SK-N-SH (cell line): ENCODE results near the gene ARL2BP. TPM values are rescaled to one million over a fixed set of nuclear protein-coding genes. Genes with fewer than 3 reads are reported as not detected.

Experiments used
- CTCF ChIA-PET: fragments of 300-600, 350-600 bp; formaldehyde crosslinking; extraction: SDS; loops from one replicate; lab custom pipeline; 2021; lab: Yijun Ruan, JAX
- POLR2A ChIA-PET: fragments of 350-600 bp; sonication (Branson Sonifier 250); formaldehyde crosslinking; extraction: SDS; loops from one replicate; lab custom pipeline; 2020; ENCODE audit warnings: antibody characterized with exemption, inconsistent platforms; lab: Yijun Ruan, JAX
- DNase-seq: peaks from one replicate; pipeline ENCODE4 v3.0.0; 2012
- H2AFZ ChIP-seq: fragments of 200-600 bp; sonication (generic); 2 replicates; pipeline ENCODE4 v1.8.1; 2016; ENCODE audit warnings: antibody characterized with exemption, mild to moderate bottlenecking, low read depth
- H3F3A ChIP-seq: fragments of 200-600 bp; sonication (generic); replicated peaks from 2 replicates; pipeline ENCODE3; 2016; ENCODE audit warnings: antibody characterized with exemption, mild to moderate bottlenecking; ENCODE audit not compliant: insufficient read depth
- H3K27ac ChIP-seq, 2 experiments: fragments of 200-500 bp in 1 of 2; fragments of 200-600 bp in 1 of 2; sonication (Bioruptor generic) in 1 of 2; sonication (generic), shearing (Covaris generic) in 1 of 2; 2 replicates each; pipeline versions ENCODE4 v1.5.1 to v1.6.1; 2014 to 2016; ENCODE audit warnings: low read depth in 2 of 2, inconsistent platforms in 1 of 2, low read length in 1 of 2, mild to moderate bottlenecking in 1 of 2, mixed read lengths in 1 of 2
- H3K27me3 ChIP-seq: fragments of 200-600 bp; sonication (generic), shearing (Covaris generic); 2 replicates; pipeline ENCODE4 v1.6.1; 2016; ENCODE audit warnings: mixed run types; ENCODE audit not compliant: insufficient read depth
- H3K36me3 ChIP-seq, 2 experiments: fragments of 200-500 bp in 1 of 2; fragments of 200-600 bp in 1 of 2; sonication (Bioruptor generic) in 1 of 2; sonication (generic) in 1 of 2; replicated peaks in 1 of 2; 2 replicates each; pipeline versions ENCODE3 to v1.5.1; 2014 to 2016; ENCODE audit warnings: low read length in 1 of 2, mild to moderate bottlenecking in 1 of 2; ENCODE audit not compliant: insufficient read depth in 2 of 2, control insufficient read depth in 1 of 2
- H3K4me1 ChIP-seq, 2 experiments: fragments of 200-500 bp in 1 of 2; fragments of 200-600 bp in 1 of 2; sonication (Bioruptor generic) in 1 of 2; sonication (generic), shearing (Covaris generic) in 1 of 2; 2 replicates each; pipeline versions ENCODE4 v1.5.1 to v1.6.1; 2014 to 2016; ENCODE audit warnings: low read depth in 1 of 2, low read length in 1 of 2, mixed run types in 1 of 2; ENCODE audit not compliant: insufficient read depth in 2 of 2, control insufficient read depth in 1 of 2
- H3K4me2 ChIP-seq: fragments of 200-600 bp; sonication (generic), shearing (Covaris generic); 2 replicates; pipeline ENCODE4 v1.6.1; 2017; ENCODE audit warnings: mixed run types
- H3K4me3 ChIP-seq, 2 experiments: fragments of 200-500 bp in 1 of 2; fragments of 200-600 bp in 1 of 2; sonication (Bioruptor generic) in 1 of 2; sonication (generic), shearing (Covaris generic) in 1 of 2; 2 replicates each; pipeline versions ENCODE4 v1.5.1 to v1.8.1; 2014 to 2016; ENCODE audit warnings: low read depth in 2 of 2, inconsistent platforms in 1 of 2, low read length in 1 of 2, mild to moderate bottlenecking in 1 of 2, mixed read lengths in 1 of 2, moderate library complexity in 1 of 2
- H3K79me2 ChIP-seq: fragments of 200-600 bp; sonication (generic); 2 replicates; pipeline ENCODE4 v1.8.1; 2017; ENCODE audit warnings: mild to moderate bottlenecking; ENCODE audit not compliant: insufficient read depth
- H3K9ac ChIP-seq: fragments of 200-600 bp; sonication (generic); 2 replicates; pipeline ENCODE4 v1.6.1; 2017; ENCODE audit warnings: mixed run types
- H3K9me2 ChIP-seq: fragments of 200-600 bp; sonication (generic); 2 replicates; pipeline ENCODE4 v1.6.1; 2017; ENCODE audit warnings: mixed run types
- H3K9me3 ChIP-seq: fragments of 200-600 bp; sonication (generic); 2 replicates; pipeline ENCODE4 v1.6.1; 2017; ENCODE audit warnings: mixed run types, mild to moderate bottlenecking, moderate library complexity
- H4K20me1 ChIP-seq: fragments of 200-600 bp; sonication (generic); 2 replicates; pipeline ENCODE4 v1.6.1; 2017; ENCODE audit warnings: mild to moderate bottlenecking, mixed run types; ENCODE audit not compliant: insufficient read depth
- ELF1 ChIP-seq: IDR thresholded peaks from 2 replicates; pipeline ENCODE4 v1.4.0; 2012
- EP300 ChIP-seq, 2 experiments: IDR thresholded peaks; 2 replicates each; pipeline versions ENCODE4 v1.4.0 to v1.6.1; 2012; ENCODE audit warnings: borderline replicate concordance in 1 of 2, low read depth in 1 of 2, low read length in 1 of 2
- EZH2phosphoT487 ChIP-seq: fragments of 200-600 bp; sonication (generic); IDR thresholded peaks from 2 replicates; pipeline ENCODE4 v1.6.1; 2017; ENCODE audit warnings: low read depth, mixed run types, mild to moderate bottlenecking, antibody characterized with exemption, moderate library complexity, borderline replicate concordance
- FOSL2 ChIP-seq: IDR thresholded peaks from 2 replicates; pipeline ENCODE4 v1.4.0; 2012; ENCODE audit warnings: low read depth, mild to moderate bottlenecking, moderate library complexity, borderline replicate concordance
- FOXJ3 ChIP-seq: sonication (generic); formaldehyde crosslinking; IDR thresholded peaks from 2 replicates; pipeline ENCODE4 v1.5.1; 2020; ENCODE audit warnings: mild to moderate bottlenecking, missing genetic modification reagents
- FOXM1 ChIP-seq: IDR thresholded peaks from 2 replicates; pipeline ENCODE4 v1.4.0; 2012; ENCODE audit warnings: low read depth, mild to moderate bottlenecking
- GABPA ChIP-seq: IDR thresholded peaks from 2 replicates; pipeline ENCODE4 v1.4.0; 2012; ENCODE audit warnings: low read depth, mild to moderate bottlenecking
- GATA2 ChIP-seq: sonication (generic); formaldehyde crosslinking; IDR thresholded peaks from 2 replicates; pipeline ENCODE4 v1.5.0; 2020; ENCODE audit warnings: mild to moderate bottlenecking, missing genetic modification reagents
- JUND ChIP-seq: IDR thresholded peaks from 2 replicates; pipeline ENCODE4 v1.4.0; 2012
- MXI1 ChIP-seq: IDR thresholded peaks from 2 replicates; pipeline ENCODE4 v1.6.1; 2012; ENCODE audit warnings: mild to moderate bottlenecking, low read depth, low read length, improper control_type of control experiment
- NFIC ChIP-seq: IDR thresholded peaks from 2 replicates; pipeline ENCODE4 v1.4.0; 2012; ENCODE audit warnings: borderline replicate concordance
- POLR2AphosphoS5 ChIP-seq: IDR thresholded peaks from 2 replicates; pipeline ENCODE4 v1.6.1; 2012; ENCODE audit warnings: low read depth, low read length
- RAD21 ChIP-seq: IDR thresholded peaks from 2 replicates; pipeline ENCODE4 v1.6.1; 2012; ENCODE audit warnings: mild to moderate bottlenecking, low read length
- SIN3A ChIP-seq: IDR thresholded peaks from 2 replicates; pipeline ENCODE4 v1.6.1; 2012; ENCODE audit warnings: low read depth, mild to moderate bottlenecking, low read length, moderate library complexity, borderline replicate concordance
- TCF12 ChIP-seq: IDR thresholded peaks from 2 replicates; pipeline ENCODE4 v1.4.0; 2012
- TEAD4 ChIP-seq: IDR thresholded peaks from 2 replicates; pipeline ENCODE4 v1.4.0; 2012; ENCODE audit warnings: mild to moderate bottlenecking, borderline replicate concordance; ENCODE audit not compliant: insufficient read depth
- WGBS: methylation state at CpG from one replicate; pipeline ENCODE4 v1.1.6; 2017; ENCODE audit warnings: low lambda C conversion rate; 5-methylcytosine and 5-hydroxymethylcytosine counted together
- polyA plus RNA-seq, 3 experiments: library from polyadenylated mRNA; depleted of rRNA; stranded (reverse); fragments of >200 nt; gene quantifications; 2 replicates each; pipeline ENCODE4 v1.2.3, GENCODE V29; 2012
- TF ChIP-seq, protein P1 (sequence below): IDR thresholded peaks from 2 replicates; pipeline ENCODE4 v1.6.1; 2012; ENCODE audit warnings: mild to moderate bottlenecking, low read depth, low read length, moderate library complexity
- TF ChIP-seq, protein P2 (sequence below): IDR thresholded peaks from 2 replicates; pipeline ENCODE4 v1.4.0; 2012; ENCODE audit warnings: low read depth
- TF ChIP-seq, protein P3 (sequence below): IDR thresholded peaks from 2 replicates; pipeline ENCODE4; 2012

Gene ARL2BP
- polyA plus RNA-seq, 1 of the 3 experiments (the other 2 are of a cell fraction) = 61.8 TPM

DNA sequence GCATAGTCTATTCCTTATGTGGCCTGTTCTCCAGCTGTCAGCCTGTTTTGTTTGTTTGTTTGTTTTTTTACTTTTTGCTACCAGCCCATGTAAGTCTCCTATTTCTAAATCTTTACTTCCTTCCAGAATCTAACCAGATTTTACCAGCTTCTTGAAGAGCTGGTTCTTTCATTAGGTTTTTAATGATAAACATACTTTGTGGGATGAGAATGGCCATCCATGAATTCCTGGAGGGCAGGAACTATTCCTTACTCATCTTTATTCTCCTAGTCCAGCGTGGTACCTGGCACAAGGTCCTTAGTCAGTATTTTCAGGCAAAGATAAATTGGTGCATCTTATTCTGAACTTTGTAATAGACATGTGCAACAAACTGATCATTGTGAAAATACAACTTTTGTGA lies 41.6 kb upstream of the ARL2BP start:
- H3K9me3 ChIP-seq = no peaks in the 10 kb centered on the region
- no peak overlapping the region for H3K4me2 ChIP-seq
- POLR2A ChIA-PET = no interaction called here
- peaks cover 33 to 40% of the 10 kb centered on the region in 2 experiments for H3K36me3 ChIP-seq
- peaks cover 50% of the 10 kb centered on the region for H3K79me2 ChIP-seq
- peaks cover 6% of the 10 kb centered on the region for H3F3A ChIP-seq
- H3K4me1 ChIP-seq = peaks cover 0 to 2% of the 10 kb centered on the region in 2 experiments; a peak in 2 of 4 replicates
- no peak for DNase-seq
- H3K4me3 ChIP-seq = no peak overlapping the region
- no peak overlapping the region for H3K9ac ChIP-seq
- no peaks in the 10 kb centered on the region for H4K20me1 ChIP-seq
- no peak overlapping the region for H2AFZ ChIP-seq
- WGBS = 73% methylated on average over 1 of the region's 1 CpG
- H3K27ac ChIP-seq = no peak overlapping the region; a peak in 1 of 4 replicates
- H3K27me3 ChIP-seq = no peaks in the 10 kb centered on the region
- TF ChIP-seq GATA2 (CRISPR knock-in tag) (no peak), POLR2AphosphoS5 (no peak), SIN3A (no peak), GABPA (no peak), FOXM1 (no peak), NFIC (no peak), JUND (no peak), EP300 (IDR thresholded peaks at IDR 0.05; ENCODE audit: borderline replicate concordance in 1 of 2, low read depth in 1 of 2, low read length in 1 of 2) (no peak), FOSL2 (no peak), RAD21 (no peak), ELF1 (no peak), MXI1 (no peak), TEAD4 (no peak), EZH2phosphoT487 (no peak), FOXJ3 (CRISPR knock-in tag) (no peak), TCF12 (no peak)
- TF ChIP-seq, protein P1, sequence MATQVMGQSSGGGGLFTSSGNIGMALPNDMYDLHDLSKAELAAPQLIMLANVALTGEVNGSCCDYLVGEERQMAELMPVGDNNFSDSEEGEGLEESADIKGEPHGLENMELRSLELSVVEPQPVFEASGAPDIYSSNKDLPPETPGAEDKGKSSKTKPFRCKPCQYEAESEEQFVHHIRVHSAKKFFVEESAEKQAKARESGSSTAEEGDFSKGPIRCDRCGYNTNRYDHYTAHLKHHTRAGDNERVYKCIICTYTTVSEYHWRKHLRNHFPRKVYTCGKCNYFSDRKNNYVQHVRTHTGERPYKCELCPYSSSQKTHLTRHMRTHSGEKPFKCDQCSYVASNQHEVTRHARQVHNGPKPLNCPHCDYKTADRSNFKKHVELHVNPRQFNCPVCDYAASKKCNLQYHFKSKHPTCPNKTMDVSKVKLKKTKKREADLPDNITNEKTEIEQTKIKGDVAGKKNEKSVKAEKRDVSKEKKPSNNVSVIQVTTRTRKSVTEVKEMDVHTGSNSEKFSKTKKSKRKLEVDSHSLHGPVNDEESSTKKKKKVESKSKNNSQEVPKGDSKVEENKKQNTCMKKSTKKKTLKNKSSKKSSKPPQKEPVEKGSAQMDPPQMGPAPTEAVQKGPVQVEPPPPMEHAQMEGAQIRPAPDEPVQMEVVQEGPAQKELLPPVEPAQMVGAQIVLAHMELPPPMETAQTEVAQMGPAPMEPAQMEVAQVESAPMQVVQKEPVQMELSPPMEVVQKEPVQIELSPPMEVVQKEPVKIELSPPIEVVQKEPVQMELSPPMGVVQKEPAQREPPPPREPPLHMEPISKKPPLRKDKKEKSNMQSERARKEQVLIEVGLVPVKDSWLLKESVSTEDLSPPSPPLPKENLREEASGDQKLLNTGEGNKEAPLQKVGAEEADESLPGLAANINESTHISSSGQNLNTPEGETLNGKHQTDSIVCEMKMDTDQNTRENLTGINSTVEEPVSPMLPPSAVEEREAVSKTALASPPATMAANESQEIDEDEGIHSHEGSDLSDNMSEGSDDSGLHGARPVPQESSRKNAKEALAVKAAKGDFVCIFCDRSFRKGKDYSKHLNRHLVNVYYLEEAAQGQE = no peak
- TF ChIP-seq, protein P2, sequence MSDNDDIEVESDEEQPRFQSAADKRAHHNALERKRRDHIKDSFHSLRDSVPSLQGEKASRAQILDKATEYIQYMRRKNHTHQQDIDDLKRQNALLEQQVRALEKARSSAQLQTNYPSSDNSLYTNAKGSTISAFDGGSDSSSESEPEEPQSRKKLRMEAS = no peak
- TF ChIP-seq, protein P3, sequence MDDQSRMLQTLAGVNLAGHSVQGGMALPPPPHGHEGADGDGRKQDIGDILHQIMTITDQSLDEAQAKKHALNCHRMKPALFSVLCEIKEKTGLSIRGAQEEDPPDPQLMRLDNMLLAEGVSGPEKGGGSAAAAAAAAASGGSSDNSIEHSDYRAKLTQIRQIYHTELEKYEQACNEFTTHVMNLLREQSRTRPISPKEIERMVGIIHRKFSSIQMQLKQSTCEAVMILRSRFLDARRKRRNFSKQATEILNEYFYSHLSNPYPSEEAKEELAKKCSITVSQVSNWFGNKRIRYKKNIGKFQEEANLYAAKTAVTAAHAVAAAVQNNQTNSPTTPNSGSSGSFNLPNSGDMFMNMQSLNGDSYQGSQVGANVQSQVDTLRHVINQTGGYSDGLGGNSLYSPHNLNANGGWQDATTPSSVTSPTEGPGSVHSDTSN = no peak
- no peaks in the 10 kb centered on the region for H3K9me2 ChIP-seq
- CTCF ChIA-PET = interaction anchor here (0.8 to 1.0 kb wide), 2 partner anchors 29 to 219 kb away, joined by 3 read pairs; no protein-coding TSS in a partner anchor
